ENCODE data around the gene OSBPL1A. TPM values are rescaled to one million over a fixed set of nuclear protein-coding genes. Genes with fewer than 3 reads are reported as not detected.
A peak's percentile ranks its signal among the peaks of the same experiment; 100 is the strongest.

The OSBPL1A gene
- polyA plus RNA-seq, 2 donors, result 10.8 to 11.6 TPM

GRCh38 chr18:24426398-24427294, 29.0 kb upstream of the OSBPL1A start, which contains the start of gene IMPACT:
IMPACT (plus strand) TSS chr18:24426670; CDS start chr18:24426757, 87 bp downstream.
- Histone ChIP-seq H3K4me3 (ENCODE audit: low read depth in 1 of 2, low read length in 2 of 2) (peak within 1 kb of the TSS; percentile 70 to 78), H3K9me3 (ENCODE audit: control insufficient read depth in 2 of 2, insufficient read depth in 1 of 2, low read depth in 1 of 2, low read length in 1 of 2) (no peaks in the 10 kb centered on the region), H3K36me3 (ENCODE audit: control insufficient read depth in 2 of 2, insufficient read depth in 2 of 2, low read length in 1 of 2) (no peaks in the 10 kb centered on the region), H3K4me1 (ENCODE audit: control insufficient read depth in 2 of 2, insufficient read depth in 2 of 2, low read length in 1 of 2) (no peaks in the 10 kb centered on the region), H3K27ac (ENCODE audit: low read depth in 2 of 2, low read length in 1 of 2) (peak within 1 kb of the TSS; percentile 53 to 67), H3K27me3 (ENCODE audit: control insufficient read depth in 1 of 2, insufficient read depth in 2 of 2, low read length in 2 of 2) (peaks cover 0 to 4% of the 10 kb centered on the region in 2 donors)
- WGBS, 2 donors, result 1 to 3% methylated on average over 80 to 82 of the region's 82 CpGs

- H3K27me3 ChIP-seq (ENCODE audit: control insufficient read depth in 1 of 2, insufficient read depth in 2 of 2, low read length in 2 of 2), result peaks cover 0 to 4% of the 10 kb centered on the region in 2 donors
- WGBS, 2 donors, result 35 to 45% methylated on average over 11 of the region's 11 CpGs
- H3K4me1 ChIP-seq (ENCODE audit: control insufficient read depth in 2 of 2, insufficient read depth in 2 of 2, low read length in 1 of 2), result no peaks in the 10 kb centered on the region
- no peaks in the 10 kb centered on the region for H3K9me3 ChIP-seq (ENCODE audit: control insufficient read depth in 2 of 2, insufficient read depth in 1 of 2, low read depth in 1 of 2, low read length in 1 of 2)
- H3K4me3 ChIP-seq (ENCODE audit: low read depth in 1 of 2, low read length in 2 of 2), result peak overlapping the region; percentile 70 to 78
- H3K36me3 ChIP-seq (ENCODE audit: control insufficient read depth in 2 of 2, insufficient read depth in 2 of 2, low read length in 1 of 2), result no peaks in the 10 kb centered on the region
- H3K27ac ChIP-seq (ENCODE audit: low read depth in 2 of 2, low read length in 1 of 2), result peak overlapping the region in 1 of 2 donors; percentile 67
Observed at GRCh38 chr18:24426073-24426397, 28.4 kb upstream of the OSBPL1A start.

GRCh38 chr18:24421831-24422230, 24.2 kb upstream of the OSBPL1A start:
- Histone ChIP-seq H3K4me3 (ENCODE audit: low read depth in 1 of 2, low read length in 2 of 2) (no peak overlapping the region), H3K36me3 (ENCODE audit: control insufficient read depth in 2 of 2, insufficient read depth in 2 of 2, low read length in 1 of 2) (no peaks in the 10 kb centered on the region), H3K27me3 (ENCODE audit: control insufficient read depth in 1 of 2, insufficient read depth in 2 of 2, low read length in 2 of 2) (peaks cover 0 to 4% of the 10 kb centered on the region in 2 donors), H3K4me1 (ENCODE audit: control insufficient read depth in 2 of 2, insufficient read depth in 2 of 2, low read length in 1 of 2) (no peaks in the 10 kb centered on the region), H3K9me3 (ENCODE audit: control insufficient read depth in 2 of 2, insufficient read depth in 1 of 2, low read depth in 1 of 2, low read length in 1 of 2) (no peaks in the 10 kb centered on the region), H3K27ac (ENCODE audit: low read depth in 2 of 2, low read length in 1 of 2) (no peak overlapping the region)
- WGBS, 2 donors, result 70 to 84% methylated on average over 1 of the region's 1 CpG

GRCh38 chr18:24420551-24420950, 22.9 kb upstream of the OSBPL1A start:
- Histone ChIP-seq H3K4me1 (ENCODE audit: control insufficient read depth in 2 of 2, insufficient read depth in 2 of 2, low read length in 1 of 2) (no peaks in the 10 kb centered on the region), H3K27me3 (ENCODE audit: control insufficient read depth in 1 of 2, insufficient read depth in 2 of 2, low read length in 2 of 2) (peaks cover 0 to 4% of the 10 kb centered on the region in 2 donors), H3K9me3 (ENCODE audit: control insufficient read depth in 2 of 2, insufficient read depth in 1 of 2, low read depth in 1 of 2, low read length in 1 of 2) (no peaks in the 10 kb centered on the region), H3K4me3 (ENCODE audit: low read depth in 1 of 2, low read length in 2 of 2) (no peak overlapping the region), H3K36me3 (ENCODE audit: control insufficient read depth in 2 of 2, insufficient read depth in 2 of 2, low read length in 1 of 2) (no peaks in the 10 kb centered on the region), H3K27ac (ENCODE audit: low read depth in 2 of 2, low read length in 1 of 2) (no peak overlapping the region)
- 62 to 73% methylated on average over 4 of the region's 4 CpGs for WGBS, 2 donors

- Histone ChIP-seq H3K4me3 (ENCODE audit: low read depth in 1 of 2, low read length in 2 of 2) (no peak overlapping the region), H3K36me3 (ENCODE audit: control insufficient read depth in 2 of 2, insufficient read depth in 2 of 2, low read length in 1 of 2) (no peaks in the 10 kb centered on the region), H3K9me3 (ENCODE audit: control insufficient read depth in 2 of 2, insufficient read depth in 1 of 2, low read depth in 1 of 2, low read length in 1 of 2) (no peaks in the 10 kb centered on the region), H3K27me3 (ENCODE audit: control insufficient read depth in 1 of 2, insufficient read depth in 2 of 2, low read length in 2 of 2) (no peaks in the 10 kb centered on the region), H3K27ac (ENCODE audit: low read depth in 2 of 2, low read length in 1 of 2) (no peak overlapping the region), H3K4me1 (ENCODE audit: control insufficient read depth in 2 of 2, insufficient read depth in 2 of 2, low read length in 1 of 2) (no peaks in the 10 kb centered on the region)
- WGBS, 2 donors, result 48 to 56% methylated on average over 3 of the region's 3 CpGs
Observed at GRCh38 chr18:24417480-24417879, 19.9 kb upstream of the OSBPL1A start.

- Histone ChIP-seq H3K9me3 (ENCODE audit: control insufficient read depth in 2 of 2, insufficient read depth in 1 of 2, low read depth in 1 of 2, low read length in 1 of 2) (no peaks in the 10 kb centered on the region), H3K4me1 (ENCODE audit: control insufficient read depth in 2 of 2, insufficient read depth in 2 of 2, low read length in 1 of 2) (no peaks in the 10 kb centered on the region), H3K27me3 (ENCODE audit: control insufficient read depth in 1 of 2, insufficient read depth in 2 of 2, low read length in 2 of 2) (no peaks in the 10 kb centered on the region), H3K4me3 (ENCODE audit: low read depth in 1 of 2, low read length in 2 of 2) (no peak overlapping the region), H3K27ac (ENCODE audit: low read depth in 2 of 2, low read length in 1 of 2) (no peak overlapping the region), H3K36me3 (ENCODE audit: control insufficient read depth in 2 of 2, insufficient read depth in 2 of 2, low read length in 1 of 2) (no peaks in the 10 kb centered on the region)
- WGBS, 2 donors, result 69 to 76% methylated on average over 3 of the region's 3 CpGs
Observed at GRCh38 chr18:24414349-24415003, 16.9 kb upstream of the OSBPL1A start.

GRCh38 chr18:24413148-24413547, 15.5 kb upstream of the OSBPL1A start:
- WGBS, 2 donors, result 82 to 85% methylated on average over 2 of the region's 2 CpGs
- Histone ChIP-seq H3K36me3 (ENCODE audit: control insufficient read depth in 2 of 2, insufficient read depth in 2 of 2, low read length in 1 of 2) (no peaks in the 10 kb centered on the region), H3K27me3 (ENCODE audit: control insufficient read depth in 1 of 2, insufficient read depth in 2 of 2, low read length in 2 of 2) (no peaks in the 10 kb centered on the region), H3K4me1 (ENCODE audit: control insufficient read depth in 2 of 2, insufficient read depth in 2 of 2, low read length in 1 of 2) (no peaks in the 10 kb centered on the region), H3K9me3 (ENCODE audit: control insufficient read depth in 2 of 2, insufficient read depth in 1 of 2, low read depth in 1 of 2, low read length in 1 of 2) (no peaks in the 10 kb centered on the region), H3K4me3 (ENCODE audit: low read depth in 1 of 2, low read length in 2 of 2) (no peak overlapping the region), H3K27ac (ENCODE audit: low read depth in 2 of 2, low read length in 1 of 2) (no peak overlapping the region)

GRCh38 chr18:24408496-24408895, 10.9 kb upstream of the OSBPL1A start:
- no peaks in the 10 kb centered on the region for H3K4me1 ChIP-seq (ENCODE audit: control insufficient read depth in 2 of 2, insufficient read depth in 2 of 2, low read length in 1 of 2)
- 89% methylated on average over 2 of the region's 2 CpGs for WGBS, 2 donors
- no peaks in the 10 kb centered on the region for H3K36me3 ChIP-seq (ENCODE audit: control insufficient read depth in 2 of 2, insufficient read depth in 2 of 2, low read length in 1 of 2)
- no peak overlapping the region for H3K4me3 ChIP-seq (ENCODE audit: low read depth in 1 of 2, low read length in 2 of 2)
- peaks cover 0 to 2% of the 10 kb centered on the region in 2 donors for H3K9me3 ChIP-seq (ENCODE audit: control insufficient read depth in 2 of 2, insufficient read depth in 1 of 2, low read depth in 1 of 2, low read length in 1 of 2)
- no peaks in the 10 kb centered on the region for H3K27me3 ChIP-seq (ENCODE audit: control insufficient read depth in 1 of 2, insufficient read depth in 2 of 2, low read length in 2 of 2)
- H3K27ac ChIP-seq (ENCODE audit: low read depth in 2 of 2, low read length in 1 of 2), result no peak overlapping the region

GRCh38 chr18:24404591-24404990, 7.0 kb upstream of the OSBPL1A start:
- Histone ChIP-seq H3K9me3 (ENCODE audit: control insufficient read depth in 2 of 2, insufficient read depth in 1 of 2, low read depth in 1 of 2, low read length in 1 of 2) (peaks cover 0 to 2% of the 10 kb centered on the region in 2 donors), H3K27ac (ENCODE audit: low read depth in 2 of 2, low read length in 1 of 2) (no peak overlapping the region), H3K4me1 (ENCODE audit: control insufficient read depth in 2 of 2, insufficient read depth in 2 of 2, low read length in 1 of 2) (no peaks in the 10 kb centered on the region), H3K36me3 (ENCODE audit: control insufficient read depth in 2 of 2, insufficient read depth in 2 of 2, low read length in 1 of 2) (no peaks in the 10 kb centered on the region), H3K4me3 (ENCODE audit: low read depth in 1 of 2, low read length in 2 of 2) (no peak overlapping the region), H3K27me3 (ENCODE audit: control insufficient read depth in 1 of 2, insufficient read depth in 2 of 2, low read length in 2 of 2) (no peaks in the 10 kb centered on the region)
- 85 to 91% methylated on average over 3 of the region's 3 CpGs for WGBS, 2 donors

Data from esophagus (tissue), 2 donors.